CD4-positive, alpha-beta T cell treated with Interleukin-17A for 4 hours (primary cell): Measurements from ENCODE around the gene SUCLG2.
A peak's percentile ranks its signal among the peaks of the same experiment; 100 is the strongest.

ENCODE experiments used
- DNase-seq: peaks from one replicate; pipeline ENCODE4 v3.0.0-alpha.2; 2020; ENCODE audit warnings: mixed read lengths

SUCLG2 gene

GRCh38 chr3:67433109-67433508 lies 221.3 kb downstream of the SUCLG2 start:
- no peak for DNase-seq

DNA sequence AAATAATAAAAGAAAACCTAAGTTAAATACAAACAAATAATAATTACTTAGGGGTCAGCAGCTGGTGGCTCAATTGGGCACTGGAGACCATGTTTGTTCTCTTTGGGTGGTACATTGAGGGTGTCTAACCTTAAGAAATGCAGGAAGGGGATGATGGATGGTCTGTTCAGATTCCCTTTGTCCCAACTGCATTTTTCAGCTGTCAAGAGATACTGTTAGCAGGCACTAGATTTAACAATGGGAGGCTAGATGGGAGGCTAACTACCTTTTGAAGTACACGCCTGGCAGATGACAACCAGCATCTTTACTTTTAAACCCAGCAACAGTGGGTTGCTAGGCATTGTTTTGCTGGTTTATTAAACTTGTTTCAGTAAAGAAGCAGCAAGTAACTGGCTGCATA lies 222.5 kb downstream of the SUCLG2 start:
- no peak for DNase-seq

DNA sequence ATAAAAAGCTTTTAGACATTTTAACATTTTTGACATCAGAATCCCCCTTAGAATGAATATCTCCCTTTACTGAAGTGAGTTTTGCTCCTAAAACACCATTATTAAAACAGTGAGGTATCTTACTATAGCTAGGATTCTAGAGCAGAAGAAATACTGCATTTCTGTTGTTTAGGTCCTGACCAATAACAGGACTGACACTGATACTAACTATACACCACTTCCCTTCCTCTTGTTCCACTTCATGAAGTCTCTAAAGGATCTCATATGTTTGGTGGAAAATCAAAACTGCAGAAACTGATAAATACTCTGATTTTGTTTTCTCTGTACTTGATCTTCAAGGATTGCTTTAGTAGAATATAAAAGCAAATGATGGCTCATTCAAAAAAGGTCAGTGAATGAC lies 230.7 kb downstream of the SUCLG2 start:
- no peak for DNase-seq

GRCh38 chr3:67421912-67422311 lies 232.5 kb downstream of the SUCLG2 start:
- DNase-seq = no peak

GRCh38 chr3:67419779-67420178 lies 234.6 kb downstream of the SUCLG2 start:
- no peak for DNase-seq

- no peak for DNase-seq
Observed at GRCh38 chr3:67419218-67419529, 235.2 kb downstream of the SUCLG2 start.

- no peak for DNase-seq
Observed at GRCh38 chr3:67418426-67419217, 235.8 kb downstream of the SUCLG2 start.

DNA sequence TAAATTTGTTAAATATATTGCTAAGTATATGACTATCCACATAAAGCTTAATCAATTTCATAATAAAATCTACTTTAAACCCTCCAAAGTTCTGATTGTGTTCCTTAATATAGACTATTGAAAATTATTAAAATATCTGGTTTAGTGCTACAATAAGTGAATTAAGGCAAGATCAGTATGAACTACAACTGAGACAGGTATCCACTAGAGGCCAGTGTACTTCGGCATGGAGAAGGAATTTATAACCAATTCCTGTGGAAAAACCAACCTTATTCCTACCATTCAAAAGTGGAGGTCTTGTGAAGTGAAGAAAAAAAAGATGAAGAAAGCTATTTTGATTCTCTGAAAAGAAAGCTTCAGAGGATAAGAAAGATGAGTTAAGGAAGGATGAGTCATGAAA lies 237.7 kb downstream of the SUCLG2 start:
- DNase-seq = no peak

DNA sequence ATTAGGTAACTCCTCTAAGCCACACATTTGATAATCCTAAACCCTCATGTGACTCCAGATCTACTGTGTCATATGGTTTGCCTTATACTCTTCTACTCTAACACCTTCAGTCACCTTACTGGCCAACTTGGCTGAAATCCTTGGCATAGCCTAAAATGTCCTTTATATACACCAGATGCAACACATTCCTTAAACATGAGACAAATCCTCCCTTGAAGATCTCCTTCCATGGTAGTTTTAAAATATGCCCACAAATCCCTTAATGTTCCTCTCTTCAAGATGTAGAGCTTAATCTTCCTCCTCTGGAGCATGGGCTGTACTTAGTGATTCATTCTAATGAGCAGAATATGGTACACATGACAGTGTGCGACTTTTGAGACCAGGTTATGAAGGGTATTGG lies 238.9 kb downstream of the SUCLG2 start:
- no peak for DNase-seq

GRCh38 chr3:67414740-67415139 lies 239.7 kb downstream of the SUCLG2 start:
- DNase-seq = no peak

DNA sequence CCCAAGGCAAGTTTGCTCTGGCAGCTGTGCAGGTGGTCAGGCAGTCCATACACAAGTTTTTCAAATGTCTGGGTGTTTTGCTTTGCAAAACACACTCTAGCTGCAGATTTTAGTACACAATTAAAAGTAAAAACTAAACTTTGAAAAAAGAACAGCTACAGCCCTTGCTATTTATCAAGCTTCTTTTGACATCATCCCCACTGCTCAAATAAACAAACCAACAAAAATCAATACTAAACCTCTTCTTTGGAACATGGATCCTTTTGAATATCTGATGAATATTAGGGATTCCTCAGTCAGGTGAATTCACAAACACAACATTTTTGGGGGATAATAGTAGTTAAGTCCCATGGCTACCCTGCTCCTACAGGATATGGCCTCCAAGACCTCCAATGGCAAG lies 249.2 kb downstream of the SUCLG2 start:
- no peak for DNase-seq

GRCh38 chr3:67402873-67403272 lies 251.5 kb downstream of the SUCLG2 start:
- no peak for DNase-seq

GRCh38 chr3:67401921-67402320 lies 252.5 kb downstream of the SUCLG2 start:
- no peak for DNase-seq

DNA sequence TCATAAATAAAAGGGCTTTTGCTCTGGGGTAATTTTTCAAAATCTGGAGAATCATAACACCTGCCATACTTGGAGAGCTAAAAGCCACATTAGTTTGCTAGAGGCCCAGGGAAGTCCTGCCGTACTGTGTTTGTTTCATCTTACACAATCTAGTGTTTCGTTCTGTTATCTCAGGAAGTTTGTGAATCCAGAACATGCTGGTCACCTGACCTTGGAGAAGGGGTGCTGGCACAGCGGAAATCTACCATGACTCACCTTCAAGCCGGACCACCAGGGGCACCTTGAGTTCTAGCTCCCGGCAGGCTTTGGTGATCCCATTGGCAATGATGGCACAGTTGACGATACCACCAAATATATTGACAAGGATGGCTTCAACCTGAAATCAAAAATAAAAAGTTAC lies 253.9 kb downstream of the SUCLG2 start:
- DNase-seq = no peak

DNA sequence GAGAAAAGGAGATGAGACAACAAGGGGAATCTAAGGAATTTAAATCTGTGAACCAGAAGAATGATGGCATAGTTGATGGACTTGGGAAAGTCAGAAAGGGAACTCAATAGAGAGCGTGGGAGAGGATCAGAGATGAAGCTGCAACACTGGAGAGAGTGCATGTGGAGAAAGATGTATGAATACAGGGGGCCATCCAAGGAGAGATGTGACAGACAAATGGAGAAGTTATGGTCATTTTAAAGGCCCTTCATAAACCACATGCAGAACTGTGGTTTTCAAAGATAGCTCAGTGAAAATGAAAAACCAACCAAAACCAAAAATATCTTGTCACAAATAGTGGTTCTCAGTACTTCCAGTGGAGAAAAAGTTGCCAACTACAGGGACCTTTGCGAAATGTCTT lies 265.2 kb downstream of the SUCLG2 start:
- DNase-seq = no peak

DNA sequence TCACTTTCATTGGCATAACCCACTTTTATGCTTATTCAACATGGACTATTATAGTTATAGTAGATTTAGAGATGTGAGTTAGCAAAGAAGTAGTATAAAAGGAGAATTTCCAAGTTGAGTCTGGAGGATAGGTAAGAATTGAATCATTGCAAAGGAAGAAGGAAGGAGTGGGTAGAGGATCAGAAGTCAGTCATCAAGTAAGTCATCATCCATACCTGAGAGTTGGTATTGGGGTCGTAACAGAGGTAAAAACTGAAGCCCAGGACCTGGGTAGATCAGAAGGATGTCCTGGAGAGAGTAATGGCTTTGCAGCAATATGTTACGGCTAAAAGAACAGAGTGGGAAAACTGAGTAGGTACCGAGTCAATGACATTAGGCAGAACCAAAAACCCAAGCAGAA lies 265.7 kb downstream of the SUCLG2 start:
- DNase-seq = no peak

GRCh38 chr3:67386451-67386850 lies 268.0 kb downstream of the SUCLG2 start:
- no peak for DNase-seq

DNA sequence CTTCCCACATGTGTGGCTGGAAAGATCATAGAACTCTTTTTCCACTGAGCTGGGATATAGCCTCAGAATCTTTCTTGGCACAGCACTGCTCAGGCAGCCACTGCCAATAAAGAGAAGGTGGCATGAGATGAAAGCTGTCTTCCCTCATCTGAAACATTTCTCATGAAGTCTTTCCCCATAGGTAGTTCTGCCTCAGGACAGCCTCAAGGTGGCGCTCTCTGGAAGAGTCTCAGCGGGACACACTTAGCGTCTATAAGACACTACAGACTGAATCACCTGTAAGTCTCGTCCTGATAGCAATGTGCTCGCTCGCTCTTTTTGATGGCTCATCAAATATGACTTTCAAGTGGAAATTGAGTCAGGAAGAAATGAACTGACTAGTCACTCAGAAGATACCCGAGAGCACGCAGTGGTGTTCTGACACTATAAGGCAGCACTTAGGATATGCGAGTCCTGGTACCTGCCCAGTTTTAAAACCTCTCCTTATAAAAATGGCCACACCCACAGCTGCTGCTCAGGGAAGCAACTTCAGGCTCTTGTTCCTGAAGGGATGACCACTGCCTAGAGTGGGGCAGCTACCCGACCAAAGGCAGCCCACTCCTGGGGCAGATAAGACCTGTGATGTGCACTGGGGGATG lies 269.5 kb downstream of the SUCLG2 start:
- DNase-seq = peak; percentile 52

- DNase-seq = no peak
Observed at GRCh38 chr3:67384016-67384415, 270.4 kb downstream of the SUCLG2 start.

GRCh38 chr3:67383379-67383778 lies 271.0 kb downstream of the SUCLG2 start:
- no peak for DNase-seq

GRCh38 chr3:67382536-67382935 lies 271.9 kb downstream of the SUCLG2 start:
- DNase-seq = no peak

DNA sequence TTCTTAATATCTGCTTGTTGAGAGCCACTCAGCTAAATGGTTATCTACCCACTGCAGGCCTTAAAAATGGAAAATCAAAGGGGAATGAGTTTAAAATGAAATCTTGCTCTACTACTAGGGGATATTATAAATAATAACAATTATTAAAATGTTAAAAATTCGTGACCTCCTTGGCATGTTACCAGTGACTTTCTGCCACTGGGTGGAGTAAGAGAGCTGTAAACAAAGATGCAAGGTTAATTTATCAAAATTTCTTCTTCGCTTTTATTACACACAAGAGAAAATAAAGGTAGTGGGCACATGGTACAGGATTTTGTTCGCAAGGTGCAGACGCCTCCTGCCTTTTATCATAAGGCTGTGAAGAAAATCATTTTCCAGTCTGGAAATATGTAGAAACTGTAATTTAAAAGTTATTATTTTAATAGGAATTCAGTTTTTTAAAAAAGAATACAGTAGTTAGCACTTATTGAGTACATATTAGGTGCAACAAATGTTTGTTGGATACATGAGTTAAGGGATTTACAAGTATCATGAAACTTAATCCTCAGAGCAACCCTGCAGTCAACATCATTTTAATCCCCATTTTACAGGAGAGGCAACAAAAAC lies 272.6 kb downstream of the SUCLG2 start:
- DNase-seq = peak; percentile 32

DNA sequence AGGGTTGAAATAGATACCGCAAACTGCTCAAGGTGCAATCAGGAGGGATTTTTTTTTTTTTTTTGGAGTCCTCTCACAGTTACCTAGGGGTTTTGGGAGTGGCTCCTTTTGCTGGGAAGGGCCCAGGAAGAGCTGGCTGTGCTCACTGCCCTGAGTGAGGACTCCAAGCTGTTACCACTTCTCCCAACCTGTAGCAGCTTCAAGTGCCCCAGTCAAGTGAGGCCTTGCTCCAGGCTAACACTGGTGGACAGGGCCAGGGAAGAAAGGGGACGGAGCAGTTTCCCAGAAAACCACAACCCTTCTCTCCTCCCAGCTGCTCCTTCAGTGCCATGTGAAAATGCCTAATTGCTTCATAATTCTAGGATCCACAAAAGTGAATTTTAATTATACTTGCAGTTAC lies 274.3 kb downstream of the SUCLG2 start:
- DNase-seq = no peak

DNA sequence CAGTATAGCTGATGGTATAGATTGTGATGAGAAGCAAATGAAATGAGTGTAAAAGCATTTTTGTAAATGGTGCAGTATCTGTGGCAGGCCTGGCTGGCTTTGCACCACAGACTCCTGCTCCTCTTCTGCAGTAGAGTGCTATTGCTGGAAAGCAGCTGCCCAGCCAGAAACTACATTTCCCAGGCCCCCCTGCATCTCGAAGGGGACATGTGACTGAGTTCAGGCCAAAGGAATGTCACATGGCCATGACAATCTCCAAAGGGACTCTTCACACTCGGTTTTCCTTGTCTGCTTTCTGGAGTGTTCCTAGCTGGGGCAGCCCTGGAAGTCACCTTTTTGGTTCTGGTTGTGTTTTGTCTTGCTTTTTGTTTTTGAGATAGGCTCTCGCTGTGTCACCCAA lies 277.1 kb downstream of the SUCLG2 start:
- DNase-seq = no peak

DNA sequence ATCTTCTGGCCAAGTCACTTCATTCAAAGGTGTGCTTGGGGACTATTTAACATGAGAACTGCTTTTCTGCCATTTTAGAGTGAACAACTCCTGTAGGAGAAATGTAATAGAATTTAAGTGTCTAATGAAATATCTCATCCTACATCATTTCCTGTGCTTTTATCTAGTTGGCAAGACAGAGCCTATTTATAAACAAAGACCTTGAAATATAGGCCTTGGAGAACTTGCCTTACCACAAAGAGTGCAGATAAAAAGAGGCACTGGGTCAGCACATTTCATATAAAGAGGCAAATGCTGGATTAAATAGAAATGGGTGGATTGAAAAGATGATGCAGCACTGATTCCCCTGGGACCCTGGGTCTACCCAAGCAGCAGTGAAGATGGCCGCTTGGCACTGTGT lies 278.0 kb downstream of the SUCLG2 start:
- no peak for DNase-seq
